HCT116 (cell line): ENCODE data around the gene NEK6. TPM values are rescaled to one million over a fixed set of nuclear protein-coding genes. Genes with fewer than 3 reads are reported as not detected.

Experiments
- ATAC-seq: fragments of 200-7000 bp; cut with Tn5 transposase; 2 replicates; pipeline ENCODE4 v1.9.1; 2020; ENCODE audit warnings: mild to moderate bottlenecking, moderate library complexity
- BruUV-seq: library from RNA; stranded (reverse); fragments of 400-500 nt; replicated peaks from 2 replicates; lab custom pipeline; 2021; lab: Mats Ljungman, UMichigan
- CTCF ChIA-PET: fragments of 300-600 bp; sonication (Branson Sonifier 250); formaldehyde crosslinking; loops from one replicate; lab custom pipeline; 2021; ENCODE audit warnings: antibody characterized with exemption; lab: Charles Lee
- POLR2A ChIA-PET: fragments of 300-600, 350-600 bp; sonication (Branson Sonifier 250); formaldehyde crosslinking; loops from one replicate; lab custom pipeline; 2021; ENCODE audit warnings: antibody characterized with exemption; lab: Charles Lee
- RAD21 ChIA-PET, 2 experiments: fragments of 300-600 bp; sonication (Branson Sonifier 250); formaldehyde crosslinking; loops; one replicate each; lab custom pipeline; 2023; ENCODE audit warnings: low total read pairs in 2 of 2; ENCODE audit not compliant: uncharacterized antibody in 2 of 2, unreplicated experiment in 2 of 2, low non-redundant PET in 1 of 2; lab: Charles Lee
- DNase-seq: peaks from one replicate; pipeline ENCODE4 v3.0.0-alpha.2; 2010; ENCODE audit warnings: low read depth, low spot score
- H2AFZ ChIP-seq: fragments of 200-600 bp; shearing (Covaris generic), sonication (generic); 2 replicates; pipeline ENCODE4 v1.6.1; 2017; ENCODE audit warnings: low read depth, mixed run types, mixed read lengths, antibody characterized with exemption, low read length; ENCODE audit not compliant: poor library complexity, severe bottlenecking
- H3K27ac ChIP-seq: 2 replicates; pipeline ENCODE4 v1.5.1; 2012; ENCODE audit warnings: low read depth, low read length
- H3K27me3 ChIP-seq: fragments of 200-600 bp; sonication (generic); 2 replicates; pipeline ENCODE4 v1.6.1; 2016; ENCODE audit warnings: mixed run types, low read length, mixed read lengths; ENCODE audit not compliant: insufficient read depth
- H3K36me3 ChIP-seq, 2 experiments: fragments of 200-500 bp in 1 of 2; fragments of 200-600 bp in 1 of 2; sonication (Bioruptor generic) in 1 of 2; sonication (generic) in 1 of 2; 2 replicates each; pipeline versions ENCODE4 v1.5.1 to v1.6.1; 2014 to 2016; ENCODE audit warnings: low read length in 2 of 2, inconsistent platforms in 1 of 2, mixed read lengths in 1 of 2, mixed run types in 1 of 2; ENCODE audit not compliant: insufficient read depth in 2 of 2, control insufficient read depth in 1 of 2
- H3K4me1 ChIP-seq, 2 experiments: fragments of 200-600 bp in 1 of 2; sonication (generic) in 1 of 2; 2 replicates each; pipeline versions ENCODE4 v1.5.1 to v1.6.1; 2012 to 2017; ENCODE audit warnings: low read length in 2 of 2, inconsistent platforms in 1 of 2, mild to moderate bottlenecking in 1 of 2, mixed read lengths in 1 of 2, mixed run types in 1 of 2, moderate library complexity in 1 of 2; ENCODE audit not compliant: insufficient read depth in 2 of 2, control insufficient read depth in 1 of 2
- H3K4me2 ChIP-seq: fragments of 200-600 bp; sonication (generic); 2 replicates; pipeline ENCODE4 v1.6.1; 2017; ENCODE audit warnings: mixed run types, low read length, mixed read lengths
- H3K4me3 ChIP-seq, 2 experiments: fragments of 200-600 bp in 1 of 2; sonication (generic) in 1 of 2; replicated peaks in 1 of 2; 2 replicates each; pipeline ENCODE4 v1.5.1; 2011 to 2016; ENCODE audit warnings: low read length in 2 of 2, control low read depth in 1 of 2, low read depth in 1 of 2, mild to moderate bottlenecking in 1 of 2, mixed read lengths in 1 of 2, mixed run types in 1 of 2
- H3K79me2 ChIP-seq: fragments of 200-600 bp; sonication (generic); 2 replicates; pipeline ENCODE4 v1.6.1; 2017; ENCODE audit warnings: mild to moderate bottlenecking, mixed run types, low read length, moderate library complexity, mixed read lengths; ENCODE audit not compliant: insufficient read depth
- H3K9ac ChIP-seq: fragments of 200-600 bp; sonication (generic); 2 replicates; pipeline ENCODE4 v1.6.1; 2016; ENCODE audit warnings: low read length, mixed read lengths
- H3K9me2 ChIP-seq: fragments of 200-600 bp; sonication (generic), shearing (Covaris generic); 2 replicates; pipeline ENCODE4 v1.6.1; 2017; ENCODE audit warnings: mixed run types, mild to moderate bottlenecking, moderate library complexity; ENCODE audit not compliant: insufficient read depth
- H3K9me3 ChIP-seq, 2 experiments: fragments of 200-500 bp in 1 of 2; fragments of 200-600 bp in 1 of 2; sonication (Bioruptor generic) in 1 of 2; sonication (generic) in 1 of 2; 2 replicates each; pipeline ENCODE4 v1.6.1; 2014 to 2017; ENCODE audit warnings: low read length in 2 of 2, mixed read lengths in 2 of 2, inconsistent platforms in 1 of 2, low read depth in 1 of 2, mild to moderate bottlenecking in 1 of 2, mixed run types in 1 of 2, moderate library complexity in 1 of 2; ENCODE audit not compliant: control insufficient read depth in 1 of 2, insufficient read depth in 1 of 2
- H4K20me1 ChIP-seq: fragments of 200-600 bp; sonication (generic), shearing (Covaris generic); 2 replicates; pipeline ENCODE4 v1.6.1; 2017; ENCODE audit warnings: mixed run types, mild to moderate bottlenecking, moderate library complexity; ENCODE audit not compliant: insufficient read depth
- CEBPB ChIP-seq: IDR thresholded peaks from 2 replicates; pipeline ENCODE4 v1.6.1; 2012; ENCODE audit warnings: low read depth
- ELF1 ChIP-seq: IDR thresholded peaks from 2 replicates; pipeline ENCODE4 v1.6.1; 2012; ENCODE audit warnings: low read depth, borderline replicate concordance
- EZH2 ChIP-seq: fragments of 200-600 bp; sonication (generic); IDR thresholded peaks from 2 replicates; pipeline ENCODE4 v1.6.1; 2017; ENCODE audit warnings: antibody characterized with exemption, mixed run types
- RAD21 ChIP-seq: IDR thresholded peaks from 2 replicates; pipeline ENCODE4 v1.6.1; 2012; ENCODE audit warnings: low read depth, mild to moderate bottlenecking
- TCF7L2 ChIP-seq: IDR thresholded peaks from 2 replicates; pipeline ENCODE4 v1.7.0; 2011; ENCODE audit warnings: borderline replicate concordance, inconsistent platforms; ENCODE audit not compliant: insufficient read depth, insufficient read length; ENCODE audit errors: extremely low read depth
- ZFX ChIP-seq: fragments of 450-650 bp; IDR thresholded peaks from 2 replicates; pipeline ENCODE4 v1.6.1; 2017
- intact Hi-C: fragments of 100-400 bp; cut with micrococcal nuclease; formaldehyde crosslinking; loops from 2 replicates; pipeline ENCODE4 v1.10.0; 2022
- total RNA-seq: library from RNA; stranded (reverse); gene quantifications from one replicate; pipeline ENCODE4 v1.2.1, GENCODE V29; 2021; ENCODE audit not compliant: unreplicated experiment
- TF ChIP-seq, protein P1 (sequence below): IDR thresholded peaks from 2 replicates; pipeline ENCODE4 v1.6.1; 2012
- TF ChIP-seq, protein P2 (sequence below), 3 experiments: fragments of 200-600 bp in 1 of 3; sonication (generic) in 1 of 3; IDR thresholded peaks in 2 of 3; conservative IDR thresholded peaks in 1 of 3; 2 replicates each; pipeline ENCODE4 v1.5.1; 2012 to 2017; ENCODE audit warnings: low read depth in 2 of 3, low read length in 2 of 3, antibody characterized with exemption in 1 of 3, borderline replicate concordance in 1 of 3, control low read depth in 1 of 3, mild to moderate bottlenecking in 1 of 3, mixed read lengths in 1 of 3, mixed run types in 1 of 3, moderate library complexity in 1 of 3; ENCODE audit not compliant: insufficient read depth in 1 of 3

NEK6 gene
- total RNA-seq, 1 experiment from 2014 or later: 40.8 TPM

DNA sequence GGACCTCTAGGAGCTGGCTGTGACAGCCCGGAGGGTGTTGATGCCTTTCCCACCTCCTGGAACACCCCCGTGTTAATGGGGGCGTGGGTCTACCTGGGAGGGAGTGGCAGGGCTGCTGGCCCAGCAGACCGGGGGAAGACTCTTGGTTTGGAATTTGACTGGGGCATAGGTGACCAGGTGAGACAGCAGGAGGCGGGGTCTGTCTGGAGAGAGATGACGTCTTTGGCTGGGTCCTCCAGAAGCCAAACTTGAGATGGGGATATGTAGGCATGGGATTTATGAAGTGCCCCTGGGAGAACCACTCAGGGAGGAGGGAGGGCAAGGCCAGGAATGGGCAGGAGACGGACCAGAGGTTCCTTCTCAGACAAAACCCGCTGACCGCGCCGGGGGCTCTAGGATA, 42.6 kb downstream of the NEK6 start:
- H3K27ac ChIP-seq: no peak overlapping the region
- H3K9me2 ChIP-seq: no peaks in the 10 kb centered on the region
- ChIA-PET POLR2A (no interaction called here), CTCF (no interaction called here), RAD21 (no interaction called here)
- H3K27me3 ChIP-seq: no peaks in the 10 kb centered on the region
- H3K9ac ChIP-seq: peak overlapping the region; percentile 27; the same call in 1 of the 2 replicates
- ATAC-seq: 0 out of 2 replicates have a peak, but pooled peaks have one; percentile 9
- peaks cover 0 to 4% of the 10 kb centered on the region in 2 experiments; a peak in 1 of 4 replicates for H3K36me3 ChIP-seq
- BruUV-seq: no TSS peak
- no peaks in the 10 kb centered on the region for H4K20me1 ChIP-seq
- peaks cover 33 to 70% of the 10 kb centered on the region in 2 experiments for H3K4me1 ChIP-seq
- intact Hi-C loops: no loop called here
- no peak overlapping the region for H2AFZ ChIP-seq
- no peak for DNase-seq
- H3K9me3 ChIP-seq: no peaks in the 10 kb centered on the region
- peaks cover 11% of the 10 kb centered on the region; the same call in 1 of the 2 replicates for H3K79me2 ChIP-seq
- H3K4me2 ChIP-seq: peak overlapping the region; percentile 83
- TF ChIP-seq, protein P1, sequence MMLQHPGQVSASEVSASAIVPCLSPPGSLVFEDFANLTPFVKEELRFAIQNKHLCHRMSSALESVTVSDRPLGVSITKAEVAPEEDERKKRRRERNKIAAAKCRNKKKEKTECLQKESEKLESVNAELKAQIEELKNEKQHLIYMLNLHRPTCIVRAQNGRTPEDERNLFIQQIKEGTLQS: no peak
- TF ChIP-seq EZH2: no peak
- no peak for TF ChIP-seq TCF7L2
- no peak for TF ChIP-seq CEBPB
- TF ChIP-seq RAD21: no peak
- TF ChIP-seq, protein P2, sequence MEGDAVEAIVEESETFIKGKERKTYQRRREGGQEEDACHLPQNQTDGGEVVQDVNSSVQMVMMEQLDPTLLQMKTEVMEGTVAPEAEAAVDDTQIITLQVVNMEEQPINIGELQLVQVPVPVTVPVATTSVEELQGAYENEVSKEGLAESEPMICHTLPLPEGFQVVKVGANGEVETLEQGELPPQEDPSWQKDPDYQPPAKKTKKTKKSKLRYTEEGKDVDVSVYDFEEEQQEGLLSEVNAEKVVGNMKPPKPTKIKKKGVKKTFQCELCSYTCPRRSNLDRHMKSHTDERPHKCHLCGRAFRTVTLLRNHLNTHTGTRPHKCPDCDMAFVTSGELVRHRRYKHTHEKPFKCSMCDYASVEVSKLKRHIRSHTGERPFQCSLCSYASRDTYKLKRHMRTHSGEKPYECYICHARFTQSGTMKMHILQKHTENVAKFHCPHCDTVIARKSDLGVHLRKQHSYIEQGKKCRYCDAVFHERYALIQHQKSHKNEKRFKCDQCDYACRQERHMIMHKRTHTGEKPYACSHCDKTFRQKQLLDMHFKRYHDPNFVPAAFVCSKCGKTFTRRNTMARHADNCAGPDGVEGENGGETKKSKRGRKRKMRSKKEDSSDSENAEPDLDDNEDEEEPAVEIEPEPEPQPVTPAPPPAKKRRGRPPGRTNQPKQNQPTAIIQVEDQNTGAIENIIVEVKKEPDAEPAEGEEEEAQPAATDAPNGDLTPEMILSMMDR (IDR thresholded peaks at IDR 0.05 in 2 of 3, conservative IDR thresholded peaks at IDR 0.05 in 1 of 3; ENCODE audit: borderline replicate concordance in 1 of 3, insufficient read depth in 1 of 3, low read depth in 2 of 3, low read length in 2 of 3): no peak
- TF ChIP-seq ZFX: no peak
- TF ChIP-seq ELF1: no peak
- no peak overlapping the region for H3K4me3 ChIP-seq
